Neural cell (in vitro differentiated cells): ENCODE measurements around the gene MORC3. TPM values are rescaled to one million over a fixed set of nuclear protein-coding genes. Genes with fewer than 3 reads are reported as not detected.
A peak's percentile ranks its signal among the peaks of the same experiment; 100 is the strongest.
"Not testable (repeated sequence)": the region's sequence is repeated elsewhere in the genome, so short reads cannot be mapped to it uniquely, and the experiment has no call there.

Source experiments
- H2AFZ ChIP-seq: fragments of 200-600, 300-800 bp; sonication (generic), shearing (Covaris generic); 2 replicates; pipeline ENCODE4 v1.6.0; 2014; ENCODE audit warnings: low read depth, mild to moderate bottlenecking, antibody characterized with exemption, low read length, moderate library complexity
- H3F3A ChIP-seq: fragments of 200-600 bp; shearing (Covaris generic); 2 replicates; pipeline ENCODE4 v1.6.1; 2016; ENCODE audit warnings: mild to moderate bottlenecking, moderate library complexity, mixed read lengths, antibody characterized with exemption, low read length; ENCODE audit not compliant: insufficient read depth, poor library complexity, severe bottlenecking
- H3K27ac ChIP-seq: fragments of 200-600, 300-800 bp; sonication (generic), shearing (Covaris generic); 2 replicates; pipeline ENCODE4 v1.5.1; 2014; ENCODE audit warnings: mild to moderate bottlenecking, low read length, moderate library complexity
- H3K27me3 ChIP-seq: fragments of 300-800, 200-600 bp; sonication (generic), shearing (Covaris generic); 2 replicates; pipeline ENCODE4 v1.6.0; 2014; ENCODE audit warnings: mild to moderate bottlenecking, low read depth, low read length, moderate library complexity; ENCODE audit not compliant: insufficient read depth
- H3K36me3 ChIP-seq: fragments of 300-800, 200-600 bp; sonication (generic), shearing (Covaris generic); 2 replicates; pipeline ENCODE4 v1.5.1; 2014; ENCODE audit warnings: mild to moderate bottlenecking, antibody characterized with exemption, low read length, moderate library complexity; ENCODE audit not compliant: insufficient read depth
- H3K4me2 ChIP-seq: fragments of 300-800, 200-600 bp; sonication (generic), shearing (Covaris generic); 2 replicates; pipeline ENCODE4 v1.6.0; 2014; ENCODE audit warnings: mild to moderate bottlenecking, low read length
- H3K4me3 ChIP-seq: fragments of 300-800, 200-600 bp; sonication (generic), shearing (Covaris generic); 2 replicates; pipeline ENCODE4 v1.5.1; 2014; ENCODE audit warnings: mild to moderate bottlenecking, low read length, moderate library complexity
- H3K79me2 ChIP-seq: fragments of 200-600 bp; shearing (Covaris generic); replicated peaks from 2 replicates; pipeline ENCODE4 v1.6.0; 2014; ENCODE audit warnings: mild to moderate bottlenecking, low read length, moderate library complexity; ENCODE audit not compliant: insufficient read depth
- H3K9ac ChIP-seq: fragments of 300-800, 200-600 bp; sonication (generic), shearing (Covaris generic); 2 replicates; pipeline ENCODE4 v1.6.1; 2016; ENCODE audit warnings: mild to moderate bottlenecking, low read length, mixed read lengths
- H3K9me2 ChIP-seq: fragments of 200-600 bp; shearing (Covaris generic); 2 replicates; pipeline ENCODE4 v1.6.1; 2016; ENCODE audit warnings: mild to moderate bottlenecking, low read length, mixed read lengths; ENCODE audit not compliant: insufficient read depth
- H3K9me3 ChIP-seq: fragments of 200-600, 300-800 bp; sonication (generic), shearing (Covaris generic); 2 replicates; pipeline ENCODE4 v1.6.1; 2016; ENCODE audit warnings: mild to moderate bottlenecking, mixed run types, low read length, moderate library complexity, mixed read lengths
- H4K20me1 ChIP-seq: fragments of 200-600 bp; shearing (Covaris generic); 2 replicates; pipeline ENCODE4 v1.6.1; 2016; ENCODE audit warnings: mild to moderate bottlenecking, mixed run types; ENCODE audit not compliant: insufficient read depth
- CTCF ChIP-seq: fragments of 450-650 bp; IDR thresholded peaks from 2 replicates; pipeline ENCODE4 v1.5.1; 2014; ENCODE audit warnings: antibody characterized with exemption, mild to moderate bottlenecking, moderate library complexity; ENCODE audit not compliant: poor library complexity, severe bottlenecking
- EP300 ChIP-seq: fragments of 450-650 bp; conservative IDR thresholded peaks from 2 replicates; pipeline ENCODE4 v1.6.1; 2014; ENCODE audit warnings: antibody characterized with exemption, mild to moderate bottlenecking, moderate library complexity; ENCODE audit not compliant: poor library complexity, severe bottlenecking
- EZH2 ChIP-seq: fragments of 200-600, 300-800 bp; shearing (Covaris generic), sonication (generic); IDR thresholded peaks from 2 replicates; pipeline ENCODE4 v1.6.1; 2014; ENCODE audit warnings: antibody characterized with exemption, low read length, borderline replicate concordance, mild to moderate bottlenecking; ENCODE audit not compliant: insufficient read depth, poor library complexity, severe bottlenecking
- MXI1 ChIP-seq: fragments of 450-650 bp; conservative IDR thresholded peaks from 2 replicates; pipeline ENCODE4 v1.6.1; 2014; ENCODE audit warnings: antibody characterized with exemption, mild to moderate bottlenecking; ENCODE audit not compliant: poor library complexity, severe bottlenecking
- POLR2AphosphoS5 ChIP-seq: IDR thresholded peaks from 2 replicates; pipeline ENCODE4 v1.6.1; 2012
- RAD21 ChIP-seq: fragments of 450-650 bp; conservative IDR thresholded peaks from 2 replicates; pipeline ENCODE4 v1.6.1; 2014; ENCODE audit warnings: antibody characterized with exemption, mild to moderate bottlenecking, moderate library complexity
- REST ChIP-seq: IDR thresholded peaks from 2 replicates; pipeline ENCODE4 v1.6.1; 2012; ENCODE audit warnings: borderline replicate concordance
- SMC3 ChIP-seq: fragments of 450-650 bp; conservative IDR thresholded peaks from 2 replicates; pipeline ENCODE4 v1.6.1; 2014; ENCODE audit warnings: antibody characterized with exemption, mild to moderate bottlenecking, moderate library complexity; ENCODE audit not compliant: poor library complexity
- TAF1 ChIP-seq: IDR thresholded peaks from 2 replicates; pipeline ENCODE4 v1.6.1; 2012; ENCODE audit warnings: low read depth
- polyA minus RNA-seq: library from RNA; depleted of rRNA, polyadenylated mRNA; stranded (reverse); fragments of >200 nt; gene quantifications from 2 replicates; pipeline ENCODE4 v1.2.3, GENCODE V29; 2014
- polyA plus RNA-seq: library from polyadenylated mRNA; depleted of rRNA; stranded (reverse); fragments of >200 nt; gene quantifications from 2 replicates; pipeline ENCODE4 v1.2.3, GENCODE V29; 2014

The MORC3 gene
- polyA plus RNA-seq (56.6 and 65.4 TPM in 2 replicates), polyA minus RNA-seq (96.9 and 108 TPM in 2 replicates)

- peak within 1 kb of the TSS; percentile 91 for H3K27ac ChIP-seq
- no peaks in the 10 kb centered on the region for H3K27me3 ChIP-seq
- H3F3A ChIP-seq = no peaks in the 10 kb centered on the region
- no peaks in the 10 kb centered on the region for H3K9me2 ChIP-seq
- no peaks in the 10 kb centered on the region for H4K20me1 ChIP-seq
- peaks cover 43% of the 10 kb centered on the region for H3K79me2 ChIP-seq
- peak within 1 kb of the TSS; percentile 85 for H2AFZ ChIP-seq
- H3K4me3 ChIP-seq = peak within 1 kb of the TSS; percentile 98
- no peaks in the 10 kb centered on the region for H3K36me3 ChIP-seq
- no peaks in the 10 kb centered on the region for H3K9me3 ChIP-seq
- peak within 1 kb of the TSS; percentile 60 for H3K4me2 ChIP-seq
- TF ChIP-seq POLR2AphosphoS5 (peak; percentile 97), EP300 (no peak), CTCF (no peak), TAF1 (peak; percentile 84), MXI1 (peak; percentile 53), REST (peak; percentile 84), RAD21 (peak; percentile 10), EZH2 (no peak), SMC3 (no peak)
- H3K9ac ChIP-seq = peak within 1 kb of the TSS; percentile 96
Measured at GRCh38 chr21:36319767-36320420, at the start of gene MORC3. TSS of gene MORC3 (plus strand) at chr21:36320197. CDS start at chr21:36320265, 68 bp downstream.

- not testable (repeated sequence) for H3K9me3 ChIP-seq, H4K20me1 ChIP-seq, H3K27ac ChIP-seq, H3K79me2 ChIP-seq, H3F3A ChIP-seq, H3K27me3 ChIP-seq, H3K4me3 ChIP-seq, H3K9me2 ChIP-seq, H3K9ac ChIP-seq, H3K36me3 ChIP-seq, H3K4me2 ChIP-seq, H2AFZ ChIP-seq
Measured at GRCh38 chr21:36270786-36271695, 49.0 kb upstream of the MORC3 start.
